T follicular helper cell (primary cell): Measurements from ENCODE around the gene NGF.

ENCODE experiments used
- DNase-seq: peaks from one replicate; pipeline ENCODE4 v3.0.0-alpha.2; 2020; ENCODE audit warnings: low read depth

Gene NGF

DNA sequence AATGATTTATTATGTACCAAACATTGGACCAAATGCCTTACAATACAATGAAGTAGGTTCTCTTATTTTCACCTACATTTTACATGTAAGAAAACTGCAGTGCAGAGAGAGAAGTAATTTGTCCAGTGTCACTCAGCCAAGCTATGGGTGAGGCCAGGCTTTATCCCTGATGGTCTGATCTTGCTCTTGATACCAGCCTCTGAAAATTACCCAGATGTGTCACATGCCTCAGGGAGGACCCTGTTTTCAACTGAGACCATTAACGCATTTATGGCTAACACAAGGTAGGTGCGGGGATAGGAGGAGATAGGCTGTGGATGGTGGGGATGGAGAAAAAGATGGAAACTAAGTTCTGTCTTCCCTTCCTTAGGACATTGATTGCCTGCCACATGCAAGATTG lies 56.9 kb downstream of the NGF start:
- no peak for DNase-seq

GRCh38 chr1:115280064-115280463 lies 58.0 kb downstream of the NGF start:
- no peak for DNase-seq

DNA sequence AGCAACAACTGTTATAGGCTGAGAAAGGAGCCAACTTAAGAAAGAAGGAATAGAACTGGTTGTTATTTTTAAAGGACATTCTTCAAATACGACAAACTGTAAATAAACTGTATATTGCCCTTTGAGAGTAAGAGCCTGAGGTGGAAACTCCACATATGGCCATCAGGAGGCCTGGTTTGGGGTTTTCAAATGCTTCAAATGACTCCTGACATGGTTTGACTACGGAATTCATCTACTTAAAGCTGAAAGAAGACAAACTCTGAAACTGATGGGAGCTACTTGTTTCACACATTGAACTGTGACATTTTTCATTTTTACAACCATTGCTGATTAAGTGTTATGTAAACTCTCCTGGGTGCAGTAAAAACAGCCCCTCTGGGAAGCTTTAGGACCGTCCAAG lies 59.8 kb downstream of the NGF start:
- DNase-seq, result no peak

DNA sequence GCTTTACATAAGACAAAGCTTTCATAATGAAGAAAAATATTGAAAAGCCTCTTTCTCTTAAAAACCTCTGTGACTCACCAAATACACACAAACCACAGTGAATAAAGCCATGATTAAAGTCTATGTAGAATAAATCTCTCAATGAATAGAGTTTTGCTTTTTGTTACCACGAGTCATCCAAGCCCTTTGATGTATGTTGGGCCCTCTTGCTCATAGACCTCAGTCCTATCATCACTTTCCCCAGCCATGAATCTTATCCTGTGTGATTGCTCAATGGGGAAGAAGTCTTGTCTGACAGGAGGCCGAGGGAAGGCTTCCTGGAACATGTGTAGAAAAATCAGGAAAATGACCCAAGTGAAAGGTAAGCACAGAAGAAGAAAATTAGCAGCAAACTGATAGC lies 60.8 kb downstream of the NGF start:
- DNase-seq, result no peak

- DNase-seq, result no peak
These were observed 62.8 kb downstream of the NGF start for GRCh38 chr1:115275216-115275615.

DNA sequence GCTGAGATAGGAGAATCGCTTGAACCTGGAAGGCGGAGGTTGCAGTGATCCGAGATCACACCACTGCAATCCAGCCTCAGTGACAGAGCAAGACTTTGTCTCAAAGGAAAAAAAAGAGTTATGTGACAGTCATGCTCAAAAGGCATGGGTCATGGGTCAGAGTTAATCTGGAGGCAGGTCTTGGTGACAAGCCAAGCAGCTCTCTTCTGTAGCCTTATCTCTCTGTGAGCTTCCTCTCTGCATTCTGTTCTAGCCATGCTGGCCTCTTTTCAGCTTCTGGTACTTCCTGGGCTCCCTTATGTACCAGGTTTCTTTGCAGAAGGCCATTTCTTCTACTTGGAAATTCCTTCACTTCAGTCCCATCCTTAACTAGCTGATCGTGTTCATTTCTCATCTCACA lies 63.6 kb downstream of the NGF start:
- no peak for DNase-seq

DNA sequence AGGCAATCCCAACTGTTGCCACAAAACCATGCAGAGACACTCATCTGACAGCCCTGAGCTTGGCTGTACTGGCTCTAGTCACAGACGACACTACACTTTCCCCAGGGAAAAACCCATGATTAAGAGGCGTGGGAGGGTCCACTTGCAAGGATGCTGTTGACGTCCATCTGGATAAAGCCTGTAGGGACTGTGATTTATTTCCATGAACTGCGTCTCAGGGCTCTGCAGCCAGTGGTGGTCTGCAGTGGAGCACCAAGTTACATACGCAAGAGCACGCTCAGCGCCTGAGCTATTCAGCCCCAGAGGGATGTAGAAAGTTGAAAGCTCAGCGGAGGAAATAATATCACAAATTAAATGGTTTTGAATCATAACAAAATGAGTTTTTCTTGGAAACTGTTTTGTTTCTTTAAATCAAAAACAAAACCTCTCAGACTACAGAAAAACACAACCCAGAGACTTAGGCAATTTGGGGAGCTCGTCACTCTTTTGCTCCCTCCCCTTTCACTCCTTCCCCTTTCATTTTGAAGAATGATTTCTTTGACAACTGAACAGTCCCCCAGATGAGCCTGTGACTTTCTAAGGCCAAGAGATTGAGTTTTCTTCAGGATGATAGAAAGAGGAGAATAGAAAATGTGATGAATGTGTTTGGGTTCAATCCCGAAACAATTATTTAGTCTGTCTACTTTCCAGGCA lies 71.2 kb downstream of the NGF start:
- no peak for DNase-seq

- no peak for DNase-seq
These were observed 73.0 kb downstream of the NGF start for GRCh38 chr1:115265099-115265498.

- DNase-seq, result no peak
These were observed 75.2 kb downstream of the NGF start for GRCh38 chr1:115262886-115263285.

DNA sequence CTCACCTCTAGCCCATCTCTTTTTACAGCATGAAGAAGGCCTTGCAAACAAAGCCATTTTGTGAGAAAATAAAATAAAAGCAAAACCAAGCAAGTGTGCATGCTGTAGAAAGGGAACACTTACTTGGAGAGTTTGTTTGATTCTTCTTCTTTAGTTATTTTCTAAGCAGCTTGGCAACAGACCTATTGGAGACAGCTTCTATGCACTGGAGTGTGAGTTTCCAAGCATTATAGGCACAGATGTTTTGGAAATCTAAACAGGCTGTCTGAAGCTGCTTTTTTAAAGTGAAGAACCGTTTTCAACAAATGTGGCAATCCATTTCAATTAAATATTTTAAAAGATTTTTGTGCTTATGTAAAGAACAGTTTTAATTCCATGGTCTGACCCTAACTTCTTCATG lies 76.6 kb downstream of the NGF start:
- DNase-seq, result no peak

GRCh38 chr1:115258302-115258866 lies 79.7 kb downstream of the NGF start:
- no peak for DNase-seq

- no peak for DNase-seq
These were observed 80.5 kb downstream of the NGF start for GRCh38 chr1:115257591-115257990.

DNA sequence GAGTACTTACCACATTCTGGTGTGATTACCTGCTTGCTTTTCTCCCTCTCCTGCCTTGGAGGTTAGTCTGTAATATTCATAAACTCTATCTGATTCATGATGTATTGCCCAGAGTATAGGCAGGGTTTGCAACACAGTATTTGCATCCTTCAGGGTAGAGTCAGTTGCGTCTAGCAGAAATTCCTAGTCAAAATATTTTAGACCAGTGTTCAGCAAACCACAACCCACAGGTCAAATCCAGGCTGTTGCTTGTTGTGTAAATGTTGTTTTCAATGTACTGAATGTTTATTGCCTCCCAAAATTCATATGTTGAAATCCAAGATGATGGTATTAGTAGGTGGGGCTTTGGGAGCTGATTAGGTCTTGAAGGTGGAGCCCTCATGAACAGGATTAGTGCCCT lies 82.9 kb downstream of the NGF start:
- DNase-seq, result no peak

GRCh38 chr1:115252585-115252984 lies 85.5 kb downstream of the NGF start:
- DNase-seq, result no peak

- no peak for DNase-seq
These were observed 86.2 kb downstream of the NGF start for GRCh38 chr1:115251856-115252255.

DNA sequence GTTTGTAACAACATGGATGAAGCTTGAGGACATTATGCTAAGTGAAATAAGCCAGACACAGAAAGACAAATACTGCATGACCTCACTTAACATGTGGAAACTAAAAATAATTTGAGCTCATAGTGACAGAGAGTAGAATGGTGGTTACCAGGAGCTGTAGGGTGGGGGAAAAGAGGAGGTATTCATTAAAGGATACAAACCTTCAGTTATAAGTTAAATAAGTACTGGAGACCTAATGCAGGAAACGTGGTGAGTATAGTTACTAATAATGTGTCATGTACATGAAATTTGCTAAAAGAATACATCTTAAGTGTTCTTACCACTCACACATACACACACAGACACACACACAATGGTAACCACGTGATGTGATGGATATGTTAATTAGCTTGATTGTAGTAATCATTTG lies 86.7 kb downstream of the NGF start:
- no peak for DNase-seq

DNA sequence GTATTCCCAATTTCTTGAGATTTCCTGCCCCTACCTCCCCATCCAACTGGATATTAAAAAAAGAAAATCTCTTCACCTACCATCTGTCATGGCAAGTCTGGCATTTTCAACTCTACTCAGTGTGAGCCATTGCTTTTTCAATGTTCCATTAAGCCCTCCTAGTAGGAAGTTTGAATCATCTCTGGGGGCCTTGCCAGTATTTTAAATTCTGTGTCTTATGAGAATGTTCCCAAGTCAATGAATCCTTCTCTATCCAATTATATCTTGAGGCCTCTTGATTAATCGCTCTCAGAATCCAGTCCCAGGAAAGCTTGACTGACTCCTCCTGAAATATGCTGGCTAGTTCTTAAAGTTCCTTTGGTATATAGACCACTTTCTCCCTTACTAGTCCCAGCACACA lies 91.5 kb downstream of the NGF start:
- no peak for DNase-seq

DNA sequence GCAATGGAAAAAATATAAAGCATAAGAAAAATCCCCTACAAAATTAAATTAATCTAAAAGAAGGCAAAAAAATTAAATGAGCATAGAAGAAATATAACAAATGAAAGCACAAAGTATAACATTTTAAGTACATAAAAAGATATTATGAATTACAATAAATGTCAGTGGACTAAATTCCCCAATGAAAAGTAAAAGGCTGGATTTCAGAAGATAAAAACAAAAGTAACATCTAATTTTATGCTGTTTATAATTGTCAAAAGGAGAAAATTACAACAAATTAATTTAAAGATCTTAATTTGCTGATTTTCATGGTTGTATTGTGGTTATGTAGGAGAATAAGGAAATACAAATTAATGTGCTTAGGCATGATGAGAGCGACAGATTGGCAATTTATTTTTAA lies 92.8 kb downstream of the NGF start:
- no peak for DNase-seq

DNA sequence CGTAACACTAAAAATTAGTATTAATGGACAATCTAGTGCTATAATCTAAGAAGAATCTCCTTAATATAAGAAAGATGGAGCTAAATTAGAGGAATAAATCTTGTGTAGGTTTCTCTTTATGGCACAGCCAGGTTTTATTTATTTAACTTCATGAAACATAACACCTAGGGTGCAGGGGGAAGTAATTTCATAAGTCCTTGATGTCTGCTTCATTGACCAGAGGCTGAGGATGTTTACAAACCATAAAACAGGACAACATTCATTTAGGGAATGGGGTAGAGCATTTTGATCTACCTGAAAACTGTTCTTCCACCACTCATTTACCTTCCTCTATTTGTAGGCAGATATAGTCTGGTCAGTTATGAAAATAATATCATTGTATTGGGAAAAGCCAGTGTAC lies 95.5 kb downstream of the NGF start:
- DNase-seq, result no peak

- DNase-seq, result no peak
These were observed 96.7 kb downstream of the NGF start for GRCh38 chr1:115241309-115241708.

- DNase-seq, result no peak
These were observed 97.8 kb downstream of the NGF start for GRCh38 chr1:115240297-115240696.

DNA sequence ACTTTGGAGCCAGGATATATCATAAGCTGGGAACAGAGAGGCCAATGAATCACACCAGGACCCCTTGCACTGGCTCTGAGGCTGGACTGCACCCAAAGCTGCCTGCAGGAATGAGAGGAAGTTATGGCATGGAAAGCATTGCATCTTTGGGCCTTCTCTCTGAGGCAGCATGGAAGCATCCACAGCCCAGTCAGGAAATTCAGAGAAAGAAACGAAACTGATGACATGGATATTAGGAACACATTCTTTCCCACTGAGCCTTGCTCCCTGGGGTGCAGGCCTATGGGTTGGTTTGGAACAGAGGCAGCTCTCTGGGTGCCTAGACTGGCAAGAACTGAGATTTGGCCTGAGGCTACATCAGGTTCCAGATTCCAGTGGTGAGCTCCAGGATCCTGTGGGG lies 98.6 kb downstream of the NGF start:
- DNase-seq, result no peak

GRCh38 chr1:115239148-115239422 lies 99.0 kb downstream of the NGF start:
- DNase-seq, result no peak

DNA sequence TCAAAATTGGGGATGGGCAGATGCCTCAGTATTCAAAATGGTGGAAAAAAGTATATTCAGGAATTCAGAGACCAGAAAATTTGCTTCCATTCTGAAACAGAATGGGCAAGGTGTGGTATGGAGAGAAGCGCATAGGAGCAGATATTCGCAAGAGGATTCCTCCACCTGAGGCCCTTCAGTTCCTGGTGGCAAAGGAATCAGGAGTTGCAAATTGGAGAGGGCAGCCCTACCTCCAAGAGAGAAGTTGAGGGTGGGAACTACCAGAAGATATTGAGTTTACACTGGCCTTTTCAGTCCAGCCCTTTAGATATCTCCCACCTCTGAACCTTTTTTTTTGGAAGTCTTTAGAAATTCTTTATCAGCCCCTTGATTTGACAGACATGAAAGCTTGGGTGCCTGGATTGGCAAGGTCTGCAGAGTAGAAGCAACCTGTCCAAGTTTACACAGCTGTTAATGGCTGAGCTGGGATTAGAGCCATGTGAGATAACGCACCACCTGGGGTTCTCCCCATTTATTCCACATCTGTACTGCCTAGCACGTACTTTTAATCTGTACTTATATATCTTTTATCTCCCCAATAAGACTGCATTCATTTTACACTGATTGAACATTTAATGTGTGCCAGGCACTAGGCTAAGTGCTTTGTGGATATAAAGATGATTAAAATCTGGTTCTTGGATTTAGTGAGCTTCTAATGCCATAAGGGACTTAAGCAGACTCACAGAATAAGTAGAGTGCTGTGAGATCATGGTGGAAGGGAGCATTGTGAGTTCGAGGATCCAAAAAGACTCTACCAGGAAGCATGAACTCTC lies 99.5 kb downstream of the NGF start:
- no peak for DNase-seq
